Left hindlimb (tissue), 1 donor: Measurements from ENCODE around the gene SLC45A2.
"Not testable (repeated sequence)": the region's sequence is repeated elsewhere in the genome, so short reads cannot be mapped to it uniquely, and the experiment has no call there.

Source experiments
- DNase-seq: peaks from one replicate; pipeline ENCODE4 v3.0.0-alpha.2; 2018

Gene SLC45A2, protein sequence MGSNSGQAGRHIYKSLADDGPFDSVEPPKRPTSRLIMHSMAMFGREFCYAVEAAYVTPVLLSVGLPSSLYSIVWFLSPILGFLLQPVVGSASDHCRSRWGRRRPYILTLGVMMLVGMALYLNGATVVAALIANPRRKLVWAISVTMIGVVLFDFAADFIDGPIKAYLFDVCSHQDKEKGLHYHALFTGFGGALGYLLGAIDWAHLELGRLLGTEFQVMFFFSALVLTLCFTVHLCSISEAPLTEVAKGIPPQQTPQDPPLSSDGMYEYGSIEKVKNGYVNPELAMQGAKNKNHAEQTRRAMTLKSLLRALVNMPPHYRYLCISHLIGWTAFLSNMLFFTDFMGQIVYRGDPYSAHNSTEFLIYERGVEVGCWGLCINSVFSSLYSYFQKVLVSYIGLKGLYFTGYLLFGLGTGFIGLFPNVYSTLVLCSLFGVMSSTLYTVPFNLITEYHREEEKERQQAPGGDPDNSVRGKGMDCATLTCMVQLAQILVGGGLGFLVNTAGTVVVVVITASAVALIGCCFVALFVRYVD

DNA sequence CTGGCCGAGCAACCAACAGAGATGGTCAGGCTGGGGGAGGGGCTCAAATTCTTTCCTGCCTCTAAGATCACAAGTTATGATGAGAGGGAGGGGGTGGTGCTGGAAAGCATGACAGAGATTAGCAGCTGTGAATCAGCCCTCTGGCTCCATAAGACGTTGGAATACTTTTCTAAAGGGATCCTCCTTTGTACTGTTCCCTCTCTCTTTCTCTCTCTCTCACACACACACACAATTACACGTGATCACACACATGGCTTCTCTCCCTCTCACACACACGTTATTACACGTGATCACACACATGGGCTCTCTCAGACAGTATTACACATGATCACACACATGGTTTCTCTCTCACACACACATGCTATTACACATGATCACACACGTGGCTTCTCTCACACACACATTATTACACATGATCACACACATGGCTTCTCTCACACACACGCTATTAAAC lies at the start of gene SLC45A2:
Gene SLC45A2, minus strand, starts transcription at position 23 of the 454 bp plus-strand sequence. CDS start 110 bp downstream, outside the sequence.
- no peak for DNase-seq

DNA sequence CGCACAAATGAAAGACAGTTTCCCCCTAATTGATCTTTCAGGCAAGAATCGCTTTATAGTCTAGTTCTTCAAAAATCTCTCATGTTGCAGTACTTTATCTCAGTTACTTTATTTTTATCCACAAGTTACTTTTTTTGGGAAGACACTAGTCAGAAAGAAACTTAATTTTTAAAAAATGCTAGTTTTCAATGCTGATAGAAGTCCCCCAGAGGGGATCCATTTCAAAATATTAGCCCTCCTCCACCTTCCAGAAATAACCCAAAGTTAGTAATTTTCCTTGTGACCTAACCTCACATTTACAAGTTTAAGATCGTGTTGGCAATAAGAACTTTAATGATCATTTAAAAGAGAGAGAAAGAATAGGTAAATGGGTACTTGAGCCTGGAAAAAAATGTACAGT lies 47.5 kb upstream of the SLC45A2 start:
- no peak for DNase-seq

DNA sequence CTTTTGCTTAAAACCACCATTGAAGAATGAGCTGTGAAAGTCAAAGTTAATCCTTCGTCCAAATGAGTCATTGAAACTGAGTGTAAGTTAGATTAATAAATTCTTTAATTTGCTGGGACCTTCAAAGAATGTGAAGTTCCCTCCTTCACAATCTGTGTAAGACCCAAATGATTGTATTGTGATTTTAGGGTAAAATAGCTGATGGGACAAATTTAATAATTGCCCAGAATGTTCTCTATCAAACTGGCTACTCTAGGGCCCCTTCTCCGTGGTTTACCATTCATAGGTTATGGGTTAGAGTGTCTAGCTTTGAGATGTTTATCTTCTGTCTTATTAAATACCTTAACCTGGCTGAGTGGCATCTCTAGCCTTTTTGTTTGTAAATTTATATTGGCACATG lies 46.6 kb upstream of the SLC45A2 start:
- DNase-seq = no peak

DNA sequence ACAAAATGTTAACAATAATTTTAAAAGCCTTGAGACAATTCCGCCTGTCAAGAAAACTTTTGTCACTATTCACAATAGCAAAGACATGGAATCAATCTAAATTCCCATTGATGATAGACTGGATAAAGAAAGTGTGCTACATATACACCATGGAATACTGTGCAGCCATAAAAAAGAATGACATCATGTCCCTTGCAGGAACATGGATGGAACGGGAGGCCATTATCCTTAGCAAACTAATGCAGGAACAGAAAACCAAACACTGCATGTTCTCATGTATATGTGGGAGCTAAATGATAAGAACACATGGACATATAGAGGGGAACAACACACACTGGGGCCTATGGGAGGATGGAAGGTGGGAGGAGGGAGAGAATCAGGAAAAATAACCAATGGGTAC lies 46.1 kb upstream of the SLC45A2 start:
- DNase-seq = not testable (repeated sequence)

DNA sequence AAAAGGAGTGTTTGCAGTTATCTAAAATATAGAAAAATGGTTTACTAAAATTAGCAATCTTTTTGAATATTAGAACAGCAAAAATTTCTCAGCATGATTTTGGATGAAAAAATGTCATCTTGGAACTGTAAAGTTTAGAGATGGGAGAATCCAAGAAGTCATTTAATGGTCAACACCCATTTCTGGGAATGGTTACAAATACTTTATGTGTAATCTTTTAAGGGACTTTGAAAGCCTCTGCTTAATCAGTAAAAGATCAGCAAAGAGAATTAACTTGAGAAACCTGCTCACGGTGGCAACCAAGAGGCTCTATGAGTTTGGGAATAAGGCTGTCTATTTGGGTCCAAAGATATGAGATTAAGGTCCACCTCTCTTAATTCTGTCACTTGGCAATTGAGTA lies 45.6 kb upstream of the SLC45A2 start:
- no peak for DNase-seq

DNA sequence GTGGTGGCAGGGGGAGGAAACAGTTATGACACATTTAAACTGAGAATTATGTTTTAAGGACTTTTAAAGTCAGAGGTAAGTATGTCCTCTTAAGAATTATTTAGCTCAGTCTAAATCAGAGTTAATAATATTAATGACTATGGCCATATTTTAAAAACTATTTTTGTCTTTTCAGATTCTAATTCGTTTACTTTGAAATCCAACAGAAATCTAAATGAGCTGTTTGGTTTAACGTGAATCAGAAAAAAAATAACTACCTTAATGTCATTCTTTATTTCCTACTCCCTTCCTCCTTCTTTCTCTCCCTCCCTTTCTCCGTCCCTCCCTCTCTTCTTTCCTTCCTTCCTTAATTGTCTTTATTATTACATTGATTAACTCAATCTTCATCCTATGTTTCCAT lies 43.9 kb upstream of the SLC45A2 start:
- DNase-seq = no peak

DNA sequence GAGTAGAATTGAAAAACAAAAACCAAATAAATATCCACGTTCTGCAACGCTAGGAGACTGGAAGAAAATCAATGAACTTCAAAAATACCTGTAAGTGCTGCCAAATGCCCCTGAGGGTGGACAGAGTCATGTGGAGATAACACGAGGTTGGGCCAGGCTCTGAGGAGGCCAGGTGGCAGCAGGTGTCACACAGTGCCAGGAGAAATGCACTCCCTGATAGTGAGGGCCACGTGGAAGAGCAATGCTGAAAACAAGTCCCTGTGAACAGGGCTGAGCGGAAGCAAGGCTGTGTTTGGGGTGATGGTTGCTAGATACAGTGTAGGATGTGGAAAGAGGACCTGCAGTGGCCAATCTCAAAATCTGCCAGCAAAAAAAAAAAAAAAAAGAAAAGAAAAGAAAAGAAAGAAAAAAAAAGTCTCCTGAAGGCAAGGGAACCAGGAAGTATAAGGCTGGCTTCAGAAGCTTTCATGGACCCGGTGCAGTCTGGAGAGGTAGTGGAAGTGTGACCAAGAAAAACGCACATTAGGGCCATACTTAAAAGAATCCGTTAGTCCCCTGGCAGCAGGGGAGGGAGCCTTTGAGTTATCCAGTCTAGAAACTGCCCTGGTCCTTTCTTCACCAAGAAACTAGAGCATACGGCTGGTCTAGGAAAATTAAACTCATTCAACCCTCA lies 41.7 kb upstream of the SLC45A2 start:
- no peak for DNase-seq

DNA sequence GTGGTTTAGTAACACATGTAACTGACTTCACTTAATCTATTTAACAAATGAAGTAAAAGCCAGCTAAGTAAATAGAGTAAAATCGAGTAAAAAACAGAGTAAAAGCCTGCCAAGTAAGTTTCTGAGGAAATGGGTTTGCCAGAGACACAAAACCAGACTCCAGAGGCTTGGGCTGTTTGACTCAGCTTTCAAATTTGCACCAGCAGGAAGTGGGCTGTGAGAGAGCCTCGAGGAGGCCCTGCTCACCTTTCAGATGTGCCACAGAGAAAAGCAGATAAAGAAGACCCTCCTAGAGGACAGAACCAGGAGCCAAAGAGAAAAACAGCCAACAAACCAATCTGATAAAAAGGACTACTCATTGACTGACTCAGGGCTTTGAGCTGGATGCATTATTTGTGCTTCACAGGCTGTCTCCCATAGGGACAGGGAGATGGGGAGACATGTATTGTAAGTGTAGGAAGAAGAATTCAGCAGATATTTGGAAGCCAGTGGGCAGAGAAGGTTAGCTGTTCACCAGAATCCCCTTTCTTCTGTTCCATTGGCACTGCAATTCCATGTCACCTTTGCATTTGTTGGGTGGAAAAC lies 37.7 kb upstream of the SLC45A2 start:
- no peak for DNase-seq

DNA sequence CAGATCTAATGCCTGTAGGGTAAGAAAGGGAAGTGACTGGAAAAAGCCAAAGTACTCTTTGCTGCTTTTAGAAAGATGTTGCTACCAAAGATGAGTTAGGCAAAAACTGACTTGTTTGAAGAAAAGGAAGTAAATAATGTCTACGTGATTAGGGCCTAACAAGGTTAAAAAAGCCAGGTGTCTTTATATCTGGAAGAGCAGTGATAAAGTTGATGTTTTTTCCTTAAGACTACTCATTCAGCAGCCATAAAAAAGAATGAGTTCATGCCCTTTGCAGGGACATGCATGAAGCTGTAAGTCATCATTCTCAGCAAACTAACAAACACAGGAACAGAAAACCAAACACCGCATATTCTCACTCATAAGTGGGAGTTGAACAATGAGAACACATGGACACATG lies 36.8 kb upstream of the SLC45A2 start:
- no peak for DNase-seq

DNA sequence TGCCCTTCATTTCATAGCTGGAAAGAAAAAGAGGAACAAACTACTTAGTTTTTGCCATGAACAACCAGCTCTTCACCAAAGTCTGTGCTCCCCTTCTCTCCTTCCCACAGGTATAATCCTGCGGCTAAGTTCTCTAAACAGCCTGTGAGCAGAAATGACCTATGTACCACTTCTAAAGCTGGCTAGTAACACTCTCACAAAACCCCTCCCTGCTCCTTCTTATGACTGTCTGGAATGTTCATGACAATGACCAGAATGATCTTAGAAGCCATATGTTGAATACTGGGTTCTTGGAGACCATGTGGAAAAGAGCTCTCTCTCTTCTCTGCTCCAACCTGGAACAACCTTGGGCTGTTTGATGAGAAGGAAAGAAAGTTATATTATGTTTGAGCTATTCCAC lies 36.2 kb upstream of the SLC45A2 start:
- DNase-seq = no peak

DNA sequence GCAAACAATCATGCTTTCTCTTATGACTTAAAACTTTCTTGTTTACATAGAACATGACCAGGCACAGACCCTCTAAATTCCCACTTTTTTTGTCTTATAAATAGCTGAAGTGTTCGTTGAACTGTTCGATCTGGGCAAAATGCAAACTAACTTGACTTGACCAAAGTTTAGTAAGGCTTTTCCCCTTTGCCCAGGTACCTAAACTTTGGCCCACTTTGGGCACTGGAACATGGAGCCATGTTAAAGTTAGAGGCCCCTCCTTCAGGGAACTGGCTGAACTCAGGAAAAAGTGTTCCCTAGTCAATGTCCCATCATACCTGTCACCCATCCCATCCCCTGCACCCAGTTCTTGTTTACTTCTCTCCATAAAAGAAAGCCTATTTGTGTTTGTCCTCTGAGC lies 32.8 kb upstream of the SLC45A2 start:
- DNase-seq = no peak

DNA sequence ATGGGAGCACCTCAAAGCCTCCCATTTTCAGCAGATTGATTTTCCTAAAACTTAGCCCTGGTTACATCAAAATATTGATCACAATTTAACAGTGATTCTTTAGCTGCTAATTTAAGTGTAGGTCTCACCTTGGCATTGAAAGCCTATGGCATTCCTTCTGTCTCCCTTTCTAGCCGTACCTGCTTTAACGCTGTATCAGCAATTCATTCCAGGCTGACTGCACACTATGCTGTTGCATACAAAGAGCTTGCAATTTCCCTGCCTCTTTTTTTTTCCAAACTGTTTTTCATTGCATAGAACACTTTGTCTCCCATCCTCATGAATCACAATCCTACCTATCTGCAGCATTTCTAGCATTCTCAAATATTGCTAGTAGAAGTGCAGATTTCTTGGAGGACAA lies 32.3 kb upstream of the SLC45A2 start:
- no peak for DNase-seq

DNA sequence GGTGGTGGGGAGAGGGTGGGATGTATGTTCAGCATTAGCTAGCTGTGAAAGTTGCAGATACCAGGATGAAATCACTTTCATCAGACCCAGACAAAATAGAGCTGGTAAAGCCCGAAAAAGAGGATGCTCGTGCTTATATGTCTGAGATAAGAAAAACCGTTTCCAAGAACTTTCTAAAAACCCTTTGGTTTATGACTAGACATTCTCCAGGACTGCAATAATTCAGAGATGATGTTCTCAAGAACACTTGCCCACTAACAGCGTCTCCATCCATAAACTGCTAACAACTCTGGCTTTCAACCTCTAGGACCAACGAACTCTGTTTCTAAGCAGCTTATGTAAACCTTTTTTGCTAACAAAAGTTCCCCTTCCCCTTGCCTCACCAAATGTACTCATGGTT lies 31.7 kb upstream of the SLC45A2 start:
- no peak for DNase-seq

DNA sequence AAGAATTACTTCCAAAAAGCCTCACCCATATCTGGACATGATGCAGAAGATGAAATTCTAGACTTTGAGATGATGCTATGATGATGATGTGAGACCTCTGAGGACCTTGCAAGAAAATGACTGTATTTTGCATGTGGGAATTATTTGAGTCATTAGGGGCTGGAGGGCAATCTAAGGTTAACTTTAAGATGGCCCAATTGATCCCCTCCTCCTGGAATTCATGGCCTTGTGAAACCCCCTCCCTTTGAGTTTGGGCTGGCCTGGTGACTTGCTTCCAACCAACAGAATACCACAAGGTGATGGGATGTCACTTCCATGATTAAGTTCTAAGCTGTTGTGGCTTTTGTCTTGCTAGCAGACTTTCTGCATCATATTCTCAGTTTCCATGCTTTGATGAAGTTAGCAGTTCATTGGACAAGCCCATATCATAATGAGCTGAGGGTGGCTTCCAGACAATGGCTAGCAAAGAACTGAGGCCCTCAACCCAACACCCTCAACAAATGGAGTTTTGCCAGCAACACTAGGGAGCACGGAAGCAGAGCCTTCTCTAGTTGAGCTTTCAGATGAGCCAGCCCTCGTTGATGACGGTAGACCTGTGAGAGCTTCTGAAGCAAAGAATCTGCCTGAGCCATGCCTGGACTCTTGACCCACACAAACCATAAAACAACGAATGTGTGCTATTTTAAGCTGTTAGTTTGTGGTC lies 30.8 kb upstream of the SLC45A2 start:
- no peak for DNase-seq

DNA sequence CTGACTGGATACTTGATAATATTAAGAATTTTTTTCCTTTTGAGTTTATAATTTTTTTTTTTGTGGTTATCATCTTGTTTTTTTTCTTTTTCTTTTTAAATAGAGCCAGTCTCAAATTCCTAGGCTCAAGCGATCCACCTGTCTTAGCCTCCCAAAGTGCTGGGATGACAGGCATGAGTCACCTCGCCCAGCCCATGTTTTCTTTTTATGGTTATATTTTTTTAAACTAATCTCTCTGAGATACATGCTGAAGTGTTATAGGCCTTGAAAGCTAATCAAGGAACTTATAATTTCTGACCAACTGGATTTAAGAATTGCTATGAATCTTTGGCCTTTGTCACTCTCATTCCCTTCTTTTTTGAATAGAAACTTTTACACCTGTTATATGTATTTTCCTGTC lies 30.1 kb upstream of the SLC45A2 start:
- no peak for DNase-seq

DNA sequence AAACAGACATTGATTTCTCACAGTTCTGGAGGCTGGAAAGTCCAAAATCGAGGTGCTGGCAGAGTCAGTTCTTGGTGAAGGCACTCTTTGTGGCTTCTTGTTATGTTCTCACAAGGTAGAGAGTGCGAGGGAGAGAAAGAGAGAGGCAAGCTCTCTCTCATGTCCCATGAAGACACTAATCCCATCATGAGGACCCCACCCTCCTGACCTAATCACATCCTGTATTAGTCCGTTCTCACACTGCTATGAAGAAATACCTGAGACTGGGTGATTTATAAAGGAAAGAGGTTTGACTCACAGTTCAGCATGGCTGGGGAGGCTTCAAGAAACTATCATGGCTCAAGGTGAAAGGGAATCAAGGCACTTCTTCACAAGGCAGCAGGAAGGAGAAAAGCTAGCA lies 29.1 kb upstream of the SLC45A2 start:
- no peak for DNase-seq

DNA sequence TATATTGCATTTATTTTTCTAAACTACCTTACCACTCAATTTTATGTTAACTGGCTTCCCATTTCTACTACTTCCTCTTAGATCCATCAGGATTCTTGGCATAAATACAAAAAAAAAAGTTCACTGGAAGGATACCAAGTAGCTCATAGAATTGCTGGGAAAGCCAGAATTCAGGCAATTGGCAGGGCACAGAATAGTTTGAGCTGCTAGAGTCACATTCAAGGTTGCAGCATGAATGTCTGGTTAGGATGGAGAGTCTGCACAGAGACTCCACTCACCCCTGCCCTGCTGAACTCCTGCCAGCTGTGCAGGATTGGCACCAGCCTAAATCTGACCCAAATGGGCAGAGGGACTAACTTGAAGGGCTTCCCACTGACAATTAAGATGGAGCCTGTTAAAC lies 28.3 kb upstream of the SLC45A2 start:
- DNase-seq = peak; percentile 51

DNA sequence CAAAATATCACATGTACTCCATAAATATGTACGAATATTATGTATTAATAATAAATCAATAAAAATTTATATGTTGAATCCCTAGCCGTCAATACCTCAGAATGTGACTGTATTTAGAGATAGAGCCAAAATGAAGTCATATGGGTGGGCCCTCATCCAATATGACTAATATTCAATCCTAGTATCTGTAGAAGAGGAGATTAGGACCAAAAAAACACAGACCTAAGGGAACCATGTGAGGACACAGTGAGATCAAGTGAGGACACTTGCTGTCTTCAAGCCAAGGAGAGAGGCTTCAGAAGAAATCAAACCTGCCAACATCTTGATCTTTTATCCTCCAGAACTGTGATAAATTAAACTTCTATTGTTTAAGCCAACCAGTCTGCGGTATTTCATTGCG lies 27.0 kb upstream of the SLC45A2 start:
- no peak for DNase-seq

DNA sequence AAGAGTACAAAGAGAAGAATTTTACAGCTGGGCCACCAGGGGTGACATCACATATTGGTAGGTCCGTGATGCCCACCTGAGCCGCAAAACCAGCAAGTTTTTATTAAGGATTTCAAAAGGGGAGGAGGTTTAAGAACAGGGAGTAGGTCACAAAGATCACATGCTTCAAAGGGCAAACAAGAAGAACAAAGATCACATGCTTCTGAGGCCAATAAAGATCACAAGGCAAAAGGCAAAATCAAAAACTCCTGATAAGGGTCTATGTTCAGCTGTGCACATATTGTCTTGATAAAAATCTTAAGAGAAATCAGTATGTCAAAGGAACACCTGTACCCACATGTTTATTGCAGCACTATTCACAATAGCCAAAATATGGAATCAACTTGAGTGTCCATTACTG lies 25.7 kb upstream of the SLC45A2 start:
- not testable (repeated sequence) for DNase-seq

DNA sequence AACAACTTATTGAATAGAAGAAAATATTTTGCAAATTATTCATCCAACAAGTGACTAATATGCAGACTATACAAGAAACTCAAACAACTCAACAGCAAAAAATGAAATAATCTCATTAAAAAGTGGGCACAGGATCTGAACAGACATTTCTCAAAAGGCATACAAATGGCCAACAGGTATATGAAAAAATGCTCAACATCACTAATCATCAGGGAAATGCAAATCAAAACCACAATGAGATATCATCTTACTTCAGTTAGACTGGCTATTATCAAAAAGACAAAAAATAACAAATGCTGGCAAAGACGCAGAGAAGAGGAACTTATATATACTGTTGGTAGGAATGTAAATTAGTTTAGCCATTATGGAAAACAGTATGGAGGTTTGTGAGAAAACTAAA lies 25.1 kb upstream of the SLC45A2 start:
- DNase-seq = no peak

DNA sequence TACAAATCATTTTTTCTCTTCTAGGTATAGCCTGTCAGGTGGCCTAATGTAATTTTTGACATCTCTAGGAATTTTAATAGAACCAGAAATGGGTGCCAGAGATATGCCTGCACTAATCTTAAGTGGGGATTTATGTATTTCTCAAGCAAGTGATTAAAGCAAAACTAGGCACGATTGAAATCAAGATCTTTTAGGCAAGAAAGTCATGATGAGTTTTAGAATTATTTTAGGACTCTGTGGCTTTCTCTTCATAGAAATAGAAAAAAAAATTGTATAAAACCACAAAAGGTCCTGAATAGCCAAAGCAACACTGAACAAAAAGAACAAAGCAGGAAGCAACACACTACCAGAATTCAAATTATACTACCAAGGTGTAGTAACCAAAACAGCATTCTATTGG lies 24.3 kb upstream of the SLC45A2 start:
- no peak for DNase-seq

DNA sequence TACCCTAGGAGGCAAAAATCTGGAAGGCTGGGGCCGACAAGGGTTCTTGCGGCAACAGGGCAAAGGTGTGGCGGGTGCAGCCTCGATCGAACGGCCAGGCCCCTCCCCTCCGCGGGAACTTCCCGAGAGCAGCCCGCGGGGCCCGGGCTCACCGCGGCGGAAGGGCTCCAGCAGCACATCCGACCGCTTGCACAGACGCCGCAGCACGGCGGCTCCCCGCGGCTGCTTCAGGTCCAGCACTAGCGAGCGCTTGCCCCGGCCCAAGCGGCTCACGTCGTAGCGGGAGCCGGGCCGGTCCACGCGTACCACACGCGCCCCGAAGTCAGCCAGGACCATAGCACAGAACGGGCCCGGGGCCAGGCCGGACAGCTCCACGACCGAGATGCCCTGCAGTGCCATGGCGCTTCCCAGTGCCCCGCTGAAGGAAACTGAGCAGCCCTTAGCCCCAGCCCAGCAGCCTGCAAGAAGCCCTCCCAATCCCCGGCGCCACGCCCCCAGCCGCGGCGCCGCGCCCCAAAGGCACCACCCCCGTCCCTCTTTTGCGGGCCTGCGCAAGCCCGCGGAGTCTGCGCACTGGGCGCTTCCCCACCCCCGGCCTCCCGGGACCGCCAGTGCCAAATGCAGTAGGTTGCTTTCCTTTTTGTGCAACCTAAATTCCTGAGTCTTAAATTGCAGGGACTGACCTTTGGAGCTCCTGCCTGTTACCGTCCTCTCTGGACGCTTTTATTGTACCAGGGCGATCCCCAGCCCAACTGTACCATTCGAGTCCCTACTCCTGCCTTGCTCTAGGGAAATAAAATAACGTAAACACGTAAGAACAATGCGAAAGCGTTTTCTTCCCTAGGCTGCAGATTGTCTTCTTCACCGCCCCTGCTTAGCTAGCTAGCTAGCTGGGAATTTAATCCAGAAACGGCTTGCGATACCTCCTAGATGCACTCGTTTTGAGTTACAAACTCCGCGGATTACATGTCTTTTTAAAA lies 23.4 kb upstream of the SLC45A2 start, which contains the start of gene AMACR:
Gene AMACR, minus strand, starts transcription at position 430 of the 980 bp plus-strand sequence. Its CDS starts 31 bp downstream, at position 399.
- DNase-seq = peak; percentile 98
